ENCODE results near the gene RPS6KA4. TPM values are rescaled to one million over a fixed set of nuclear protein-coding genes. Genes with fewer than 3 reads are reported as not detected.
A peak's percentile ranks its signal among the peaks of the same experiment; 100 is the strongest.

The RPS6KA4 gene
- total RNA-seq, 1 donor from 2014 or later: 3.2 TPM

- peak overlapping the region; percentile 82 for H3K4me3 Mint-ChIP-seq (ENCODE audit: unreplicated experiment)
- H3K27ac Mint-ChIP-seq (ENCODE audit: unreplicated experiment): peak overlapping the region; percentile 97
- peak; percentile 87 for DNase-seq
- no peak for TF ChIP-seq CTCF (IDR thresholded peaks at IDR 0.05; ENCODE audit: partially characterized antibody, unreplicated experiment)
- peaks cover 17% of the 10 kb centered on the region for H3K9me3 Mint-ChIP-seq (ENCODE audit: unreplicated experiment)
- H3K36me3 Mint-ChIP-seq (ENCODE audit: unreplicated experiment): peaks cover 4% of the 10 kb centered on the region
- H3K4me1 Mint-ChIP-seq (ENCODE audit: low read depth, unreplicated experiment): peaks cover 27% of the 10 kb centered on the region
- peaks cover 14% of the 10 kb centered on the region for H3K27me3 Mint-ChIP-seq (ENCODE audit: unreplicated experiment)
Observed at GRCh38 chr11:64334764-64335735, 23.9 kb upstream of the RPS6KA4 start.

- Mint-ChIP-seq H3K36me3 (ENCODE audit: unreplicated experiment) (peaks cover 4% of the 10 kb centered on the region), H3K27ac (ENCODE audit: unreplicated experiment) (peak overlapping the region; percentile 43), H3K27me3 (ENCODE audit: unreplicated experiment) (peaks cover 11% of the 10 kb centered on the region), H3K4me3 (ENCODE audit: unreplicated experiment) (peak overlapping the region; percentile 30), H3K9me3 (ENCODE audit: unreplicated experiment) (peaks cover 25% of the 10 kb centered on the region), H3K4me1 (ENCODE audit: low read depth, unreplicated experiment) (peaks cover 28% of the 10 kb centered on the region)
- DNase-seq: no peak
- TF ChIP-seq CTCF (IDR thresholded peaks at IDR 0.05; ENCODE audit: partially characterized antibody, unreplicated experiment): no peak
Observed at GRCh38 chr11:64337538-64338249, 21.3 kb upstream of the RPS6KA4 start.

GRCh38 chr11:64338716-64339115 lies 20.2 kb upstream of the RPS6KA4 start:
- Mint-ChIP-seq H3K27ac (ENCODE audit: unreplicated experiment) (peak overlapping the region; percentile 34), H3K27me3 (ENCODE audit: unreplicated experiment) (peaks cover 10% of the 10 kb centered on the region), H3K9me3 (ENCODE audit: unreplicated experiment) (peaks cover 20% of the 10 kb centered on the region), H3K4me1 (ENCODE audit: low read depth, unreplicated experiment) (peaks cover 30% of the 10 kb centered on the region), H3K36me3 (ENCODE audit: unreplicated experiment) (peaks cover 4% of the 10 kb centered on the region), H3K4me3 (ENCODE audit: unreplicated experiment) (no peak overlapping the region)
- no peak for TF ChIP-seq CTCF (IDR thresholded peaks at IDR 0.05; ENCODE audit: partially characterized antibody, unreplicated experiment)
- no peak for DNase-seq

- H3K4me3 Mint-ChIP-seq (ENCODE audit: unreplicated experiment): no peak overlapping the region
- no peak for DNase-seq
- H3K36me3 Mint-ChIP-seq (ENCODE audit: unreplicated experiment): peaks cover 4% of the 10 kb centered on the region
- peak overlapping the region; percentile 34 for H3K27ac Mint-ChIP-seq (ENCODE audit: unreplicated experiment)
- peaks cover 30% of the 10 kb centered on the region for H3K4me1 Mint-ChIP-seq (ENCODE audit: low read depth, unreplicated experiment)
- no peak for TF ChIP-seq CTCF (IDR thresholded peaks at IDR 0.05; ENCODE audit: partially characterized antibody, unreplicated experiment)
- peaks cover 20% of the 10 kb centered on the region for H3K9me3 Mint-ChIP-seq (ENCODE audit: unreplicated experiment)
- peaks cover 9% of the 10 kb centered on the region for H3K27me3 Mint-ChIP-seq (ENCODE audit: unreplicated experiment)
Observed at GRCh38 chr11:64339286-64339685, 19.7 kb upstream of the RPS6KA4 start.

All from glutamatergic neuron (in vitro differentiated cells).